ENCODE data around the gene WDR1. TPM values are rescaled to one million over a fixed set of nuclear protein-coding genes. Genes with fewer than 3 reads are reported as not detected.

Gene WDR1
- total RNA-seq, 1 experiment from 2014 or later = 199 TPM

- Mint-ChIP-seq H3K4me3 (ENCODE audit: low read depth, unreplicated experiment) (no peak overlapping the region), H3K9me3 (ENCODE audit: low read depth, unreplicated experiment) (no peaks in the 10 kb centered on the region), H3K27ac (ENCODE audit: unreplicated experiment) (no peak overlapping the region), H3K4me1 (ENCODE audit: low read depth, unreplicated experiment) (no peaks in the 10 kb centered on the region), H3K27me3 (ENCODE audit: unreplicated experiment) (peaks cover 43% of the 10 kb centered on the region), H3K36me3 (ENCODE audit: insufficient read depth, unreplicated experiment) (no peaks in the 10 kb centered on the region)
- BruUV-seq (replicated peaks) = no TSS peak
- intact Hi-C loops (cut with micrococcal nuclease; ENCODE audit: unreplicated experiment) = no loop called here
- TF ChIP-seq CTCF (IDR thresholded peaks at IDR 0.05; ENCODE audit: unreplicated experiment) = no peak
- CTCF ChIA-PET = no interaction called here
- DNase-seq = no peak
These were observed 26.6 kb upstream of the WDR1 start for GRCh38 chr4:10143171-10143570.

GRCh38 chr4:10140866-10141759 lies 24.5 kb upstream of the WDR1 start:
- H3K4me3 Mint-ChIP-seq (ENCODE audit: low read depth, unreplicated experiment) = no peak overlapping the region
- no peak overlapping the region for H3K27ac Mint-ChIP-seq (ENCODE audit: unreplicated experiment)
- peaks cover 47% of the 10 kb centered on the region for H3K27me3 Mint-ChIP-seq (ENCODE audit: unreplicated experiment)
- CTCF ChIA-PET = no interaction called here
- BruUV-seq (replicated peaks) = no TSS peak
- intact Hi-C loops (cut with micrococcal nuclease; ENCODE audit: unreplicated experiment) = no loop called here
- no peaks in the 10 kb centered on the region for H3K4me1 Mint-ChIP-seq (ENCODE audit: low read depth, unreplicated experiment)
- no peak for DNase-seq
- H3K36me3 Mint-ChIP-seq (ENCODE audit: insufficient read depth, unreplicated experiment) = no peaks in the 10 kb centered on the region
- no peak for TF ChIP-seq CTCF (IDR thresholded peaks at IDR 0.05; ENCODE audit: unreplicated experiment)
- no peaks in the 10 kb centered on the region for H3K9me3 Mint-ChIP-seq (ENCODE audit: low read depth, unreplicated experiment)

- Mint-ChIP-seq H3K36me3 (ENCODE audit: insufficient read depth, unreplicated experiment) (no peaks in the 10 kb centered on the region), H3K9me3 (ENCODE audit: low read depth, unreplicated experiment) (no peaks in the 10 kb centered on the region), H3K4me3 (ENCODE audit: low read depth, unreplicated experiment) (no peak overlapping the region), H3K4me1 (ENCODE audit: low read depth, unreplicated experiment) (no peaks in the 10 kb centered on the region), H3K27ac (ENCODE audit: unreplicated experiment) (no peak overlapping the region), H3K27me3 (ENCODE audit: unreplicated experiment) (peaks cover 47% of the 10 kb centered on the region)
- TF ChIP-seq CTCF (IDR thresholded peaks at IDR 0.05; ENCODE audit: unreplicated experiment) = no peak
- no peak for DNase-seq
- BruUV-seq (replicated peaks) = no TSS peak
- intact Hi-C loops (cut with micrococcal nuclease; ENCODE audit: unreplicated experiment) = no loop called here
- CTCF ChIA-PET = no interaction called here
These were observed 22.9 kb upstream of the WDR1 start for GRCh38 chr4:10139518-10139917.

GRCh38 chr4:10135260-10135659 lies 18.7 kb upstream of the WDR1 start:
- intact Hi-C loops (cut with micrococcal nuclease; ENCODE audit: unreplicated experiment) = no loop called here
- CTCF ChIA-PET = interaction anchor here (1.3 kb wide), 1 partner anchor 9 kb away, joined by 3 read pairs; no protein-coding TSS in a partner anchor
- Mint-ChIP-seq H3K4me3 (ENCODE audit: low read depth, unreplicated experiment) (no peak overlapping the region), H3K9me3 (ENCODE audit: low read depth, unreplicated experiment) (no peaks in the 10 kb centered on the region), H3K4me1 (ENCODE audit: low read depth, unreplicated experiment) (no peaks in the 10 kb centered on the region), H3K27me3 (ENCODE audit: unreplicated experiment) (peaks cover 40% of the 10 kb centered on the region), H3K36me3 (ENCODE audit: insufficient read depth, unreplicated experiment) (no peaks in the 10 kb centered on the region), H3K27ac (ENCODE audit: unreplicated experiment) (no peak overlapping the region)
- BruUV-seq (replicated peaks) = no TSS peak
- no peak for TF ChIP-seq CTCF (IDR thresholded peaks at IDR 0.05; ENCODE audit: unreplicated experiment)
- no peak for DNase-seq

All from Calu3 (cell line).